ENCODE results near the gene ZNF654. TPM values are rescaled to one million over a fixed set of nuclear protein-coding genes. Genes with fewer than 3 reads are reported as not detected.

Gene ZNF654
- total and polyA plus RNA-seq, 3 experiments from 2014 or later: 11.6 to 16.4 (median 16.0) TPM

DNA sequence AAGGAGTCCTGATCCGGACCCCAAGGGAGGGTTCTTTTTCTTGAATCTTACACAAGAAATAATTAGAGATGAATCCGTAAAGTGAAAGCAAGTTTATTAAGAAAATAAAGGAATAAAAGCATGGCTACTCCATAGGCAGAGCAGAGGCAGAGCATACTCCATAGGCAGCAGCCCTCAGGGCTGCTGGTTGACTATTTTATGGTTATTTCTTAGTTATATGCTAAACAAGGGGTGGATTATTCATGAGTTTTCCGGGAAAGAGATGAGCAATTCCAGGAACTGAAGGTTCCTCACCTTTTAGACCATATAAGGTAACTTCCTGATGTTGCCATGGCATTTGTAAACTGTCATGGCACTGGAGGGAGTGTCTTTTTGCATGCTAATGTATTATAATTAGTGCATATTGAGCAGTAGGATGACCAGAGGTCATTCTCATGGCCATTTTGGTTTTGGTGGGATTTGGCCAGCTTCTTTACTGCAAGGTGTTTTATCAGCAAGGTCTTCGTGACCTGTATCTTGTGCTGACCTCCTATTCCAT, 132.9 kb downstream of the ZNF654 start:
- Histone ChIP-seq H3K36me3 (ENCODE audit: insufficient read depth, low read length) (no peaks in the 10 kb centered on the region), H3K4me3 (ENCODE audit: low read length) (no peak overlapping the region), H3K4me1 (ENCODE audit: insufficient read depth, low read length) (no peaks in the 10 kb centered on the region), H3K9me3 (ENCODE audit: low read length) (no peaks in the 10 kb centered on the region), H3K27me3 (ENCODE audit: insufficient read depth, low read length, poor library complexity, severe bottlenecking) (no peaks in the 10 kb centered on the region), H3K27ac (ENCODE audit: low read depth, low read length) (no peak overlapping the region)
- Mint-ChIP-seq H3K4me1 (peaks cover 5 to 8% (median 8%) of the 10 kb centered on the region in 3 donors), H3K27ac (no peak overlapping the region), H3K4me3 (no peak overlapping the region), H3K36me3 (no peaks in the 10 kb centered on the region), H3K27me3 (peaks cover 7 to 11% of the 10 kb centered on the region in 2 donors), H3K9me3 (peaks cover 0 to 8% (median 3%) of the 10 kb centered on the region in 5 donors)
- DNase-seq: no peak
- CTCF ChIA-PET: no interaction called here
- POLR2A ChIA-PET: no interaction called here

DNA sequence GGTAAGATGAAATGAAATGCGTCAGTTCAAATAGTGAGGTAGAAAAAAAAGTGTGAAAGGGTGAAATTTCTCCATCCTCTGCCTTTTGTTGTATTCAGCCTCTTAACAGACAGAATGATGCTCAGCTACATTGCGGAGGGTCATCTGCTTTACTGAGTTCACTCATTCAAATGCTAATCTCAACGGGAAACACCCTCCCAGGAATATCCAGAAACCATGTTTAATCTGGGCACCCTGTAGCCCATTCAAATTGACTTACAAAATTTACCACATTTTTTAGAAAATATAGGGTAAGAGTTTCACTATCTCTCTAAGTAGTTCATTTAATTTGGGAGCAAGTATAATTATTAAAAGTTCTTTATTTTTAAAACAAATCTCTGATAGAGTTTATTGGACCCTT, 133.6 kb downstream of the ZNF654 start:
- H3K36me3 ChIP-seq (ENCODE audit: insufficient read depth, low read length): no peaks in the 10 kb centered on the region
- Mint-ChIP-seq H3K27ac (no peak overlapping the region), H3K27me3 (peaks cover 10 to 13% of the 10 kb centered on the region in 2 donors), H3K9me3 (peaks cover 0 to 4% (median 0%) of the 10 kb centered on the region in 5 donors), H3K4me3 (no peak overlapping the region), H3K4me1 (peaks cover 5 to 8% (median 8%) of the 10 kb centered on the region in 3 donors), H3K36me3 (no peaks in the 10 kb centered on the region)
- POLR2A ChIA-PET: no interaction called here
- no peak overlapping the region for H3K27ac ChIP-seq (ENCODE audit: low read depth, low read length)
- no peaks in the 10 kb centered on the region for H3K9me3 ChIP-seq (ENCODE audit: low read length)
- CTCF ChIA-PET: no interaction called here
- DNase-seq: no peak
- H3K4me3 ChIP-seq (ENCODE audit: low read length): no peak overlapping the region
- no peaks in the 10 kb centered on the region for H3K27me3 ChIP-seq (ENCODE audit: insufficient read depth, low read length, poor library complexity, severe bottlenecking)
- H3K4me1 ChIP-seq (ENCODE audit: insufficient read depth, low read length): no peaks in the 10 kb centered on the region

Other genes with a start within 250 kb of the ZNF654 start
- 10 to 100 TPM; 94.5 to 95.9 TPM for gene CGGBP1, start 250 bp upstream of the ZNF654 start, total RNA-seq
- gene CGGBP1, start 250 bp upstream of the ZNF654 start, polyA plus RNA-seq: 84.7 TPM
- gene C3orf38, start 90.7 kb downstream of the ZNF654 start, total RNA-seq: 10 to 100 TPM; 25.9 to 28.2 TPM
- 19.4 TPM for gene C3orf38, start 90.7 kb downstream of the ZNF654 start, polyA plus RNA-seq